EH (cell line): ENCODE results near the gene MAPK6.
A peak's percentile ranks its signal among the peaks of the same experiment; 100 is the strongest.
"Not testable (repeated sequence)": the region's sequence is repeated elsewhere in the genome, so short reads cannot be mapped to it uniquely, and the experiment has no call there.

Experiments used
- DNase-seq: peaks from one replicate; pipeline ENCODE4 v3.0.0-alpha.2; 2015; ENCODE audit warnings: low read depth

MAPK6 gene

GRCh38 chr15:52018693-52019393 lies at the start of gene MAPK6:
Gene MAPK6 (plus strand): TSS chr15:52019219. CDS start chr15:52046461, 27,242 bp downstream.
- DNase-seq = peak; percentile 92

- DNase-seq = peak; percentile 83
Observed at GRCh38 chr15:51969728-51970127, 49.3 kb upstream of the MAPK6 start.

DNA sequence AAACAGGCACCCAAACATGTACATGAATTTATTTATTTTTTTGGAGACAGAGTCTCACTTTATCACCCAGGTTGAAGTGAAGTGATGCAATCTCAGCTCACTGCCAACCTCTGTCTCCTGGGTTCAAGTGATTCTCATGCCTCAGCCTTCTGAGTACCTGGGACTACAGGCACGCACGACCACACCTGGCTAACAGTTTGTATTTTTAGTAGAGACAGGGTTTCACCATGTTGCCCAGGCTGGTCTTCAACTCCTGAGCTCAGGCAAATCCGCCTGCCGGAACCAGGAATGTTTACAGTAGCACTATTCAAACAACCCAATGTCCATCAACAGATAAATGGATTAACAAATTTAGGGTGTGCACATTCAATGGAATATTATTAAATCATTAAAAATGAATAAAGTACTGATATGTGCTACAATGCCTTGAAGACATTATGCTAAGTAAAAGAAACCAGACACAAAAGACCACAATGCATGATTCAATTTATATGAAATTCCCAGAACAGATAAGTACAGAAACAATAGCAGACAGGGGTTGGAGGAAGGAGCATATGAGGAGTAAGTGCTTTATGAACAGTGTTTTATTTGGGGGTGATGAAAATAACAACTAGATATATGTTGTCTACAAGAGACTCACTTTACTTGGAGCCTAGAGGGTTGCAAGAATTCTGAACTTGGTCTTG lies 48.7 kb upstream of the MAPK6 start:
- peak; percentile 14 for DNase-seq

GRCh38 chr15:51971032-51971374 lies 48.0 kb upstream of the MAPK6 start:
- no peak for DNase-seq

- peak; percentile 96 for DNase-seq
Observed at GRCh38 chr15:51971375-51972133, 47.5 kb upstream of the MAPK6 start, which contains the start of gene LEO1. Gene LEO1 (minus strand): TSS chr15:51971778. CDS start chr15:51971745, 33 bp downstream.

DNA sequence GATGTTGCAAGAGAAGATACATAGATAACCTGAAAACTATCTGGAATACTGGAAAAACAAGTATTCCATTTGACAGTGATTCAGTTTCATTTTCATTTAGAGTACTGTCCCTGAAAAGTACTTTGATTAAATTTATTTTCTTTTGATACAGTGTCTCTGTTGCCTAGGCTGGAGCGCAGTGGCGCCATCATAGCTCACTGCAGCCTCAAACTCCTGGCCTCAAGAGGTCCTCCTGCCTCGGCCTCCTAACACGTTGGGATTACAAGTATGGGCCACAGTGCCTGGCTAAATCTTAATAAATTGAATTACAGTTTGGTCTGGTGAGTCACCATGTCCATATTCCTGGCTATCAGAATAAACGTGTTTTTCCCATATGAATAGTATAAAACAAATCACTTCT lies 45.8 kb upstream of the MAPK6 start:
- no peak for DNase-seq

- no peak for DNase-seq
Observed at GRCh38 chr15:51973775-51974174, 45.2 kb upstream of the MAPK6 start.

GRCh38 chr15:51982013-51982769 lies 36.8 kb upstream of the MAPK6 start:
- peak; percentile 92 for DNase-seq

DNA sequence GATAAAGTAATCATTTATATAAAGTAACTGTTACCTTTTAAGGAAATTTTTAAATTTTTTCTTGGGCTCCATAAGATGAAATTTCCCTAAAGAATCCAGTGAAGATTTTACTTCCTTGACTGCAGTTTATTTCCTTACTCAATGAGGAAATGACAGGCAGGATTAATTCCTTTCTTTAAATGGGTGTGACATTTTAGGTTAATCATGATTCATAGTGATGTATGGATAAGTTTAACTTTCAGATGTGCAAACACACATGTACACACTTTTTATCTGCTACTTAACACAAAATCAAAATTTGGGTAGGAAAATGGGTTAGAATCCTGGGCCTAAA lies 36.3 kb upstream of the MAPK6 start:
- no peak for DNase-seq

GRCh38 chr15:51991141-51991540 lies 27.9 kb upstream of the MAPK6 start:
- no peak for DNase-seq

- DNase-seq = peak; percentile 8
Observed at GRCh38 chr15:51992953-51993352, 26.1 kb upstream of the MAPK6 start.

GRCh38 chr15:52002351-52002750 lies 16.7 kb upstream of the MAPK6 start:
- no peak for DNase-seq

DNA sequence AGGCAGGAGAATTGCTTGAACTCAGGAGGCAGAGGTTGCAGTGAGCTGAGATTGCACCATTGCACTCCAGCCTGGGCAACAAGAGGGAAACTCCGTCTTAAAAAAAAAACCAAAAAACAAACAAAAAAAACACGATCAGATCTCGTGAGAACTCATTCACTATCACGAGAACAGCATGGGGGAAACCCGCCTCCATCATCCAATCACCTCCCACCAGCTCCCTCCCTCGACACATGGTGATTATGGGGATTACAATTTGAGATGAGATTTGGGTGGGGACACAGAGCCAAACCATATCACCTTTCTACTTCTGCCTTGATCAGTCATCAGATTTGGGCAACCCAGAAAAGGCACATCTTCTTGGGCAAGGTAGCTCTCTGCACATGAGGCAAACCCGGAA lies 15.9 kb upstream of the MAPK6 start:
- not testable (repeated sequence) for DNase-seq

GRCh38 chr15:52003710-52004109 lies 15.3 kb upstream of the MAPK6 start:
- DNase-seq = no peak

DNA sequence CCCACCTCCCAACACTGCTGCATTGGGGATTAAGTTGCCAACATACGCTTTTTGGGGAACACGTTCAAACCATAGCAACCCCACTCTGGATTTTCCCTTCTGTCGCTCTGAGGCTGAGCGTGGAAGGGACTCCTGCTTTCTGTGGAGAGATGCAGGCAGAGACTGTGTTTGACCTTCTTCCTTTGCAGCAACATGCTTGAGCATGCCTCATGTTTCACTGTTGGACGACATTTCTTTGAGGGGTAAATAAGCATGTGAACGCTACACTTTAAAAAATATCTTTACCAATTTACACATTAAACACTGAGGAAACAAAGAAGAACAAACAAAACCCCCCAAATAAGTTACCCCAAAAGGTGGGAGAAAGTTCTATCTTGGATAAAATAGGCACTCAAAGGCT lies 14.2 kb upstream of the MAPK6 start:
- no peak for DNase-seq

GRCh38 chr15:52005748-52006701 lies 13.0 kb upstream of the MAPK6 start:
- DNase-seq = peak; percentile 56

- no peak for DNase-seq
Observed at GRCh38 chr15:52006702-52007340, 12.2 kb upstream of the MAPK6 start.

DNA sequence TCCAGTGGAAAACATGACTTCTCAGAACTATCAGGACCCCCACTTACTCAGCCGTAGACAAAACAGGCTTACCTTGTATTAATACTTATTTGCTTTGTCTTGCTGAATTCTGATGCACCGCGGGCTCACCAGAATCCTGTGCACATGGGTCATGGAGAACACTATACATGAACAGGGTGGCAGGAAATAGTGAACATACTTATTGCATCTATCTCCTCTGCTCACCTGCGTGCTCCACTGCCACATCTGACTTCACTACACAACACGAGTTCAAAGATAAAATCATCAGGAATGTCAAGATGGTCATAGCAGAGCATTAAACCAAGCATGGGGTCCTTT lies 10.7 kb upstream of the MAPK6 start:
- DNase-seq = no peak

GRCh38 chr15:52008698-52009434 lies 10.2 kb upstream of the MAPK6 start:
- no peak for DNase-seq
